Fibroblast of mammary gland (primary cell): ENCODE data around the gene PKD2.

ENCODE experiments used
- DNase-seq: peaks from one replicate; pipeline ENCODE4 v3.0.0-alpha.2; 2010; ENCODE audit warnings: low read depth
- H3K4me3 ChIP-seq: 2 replicates; pipeline ENCODE4 v1.5.1; 2011; ENCODE audit warnings: low read depth, mild to moderate bottlenecking, low read length, moderate library complexity; ENCODE audit not compliant: control insufficient read depth
- CTCF ChIP-seq: conservative IDR thresholded peaks from 2 replicates; pipeline ENCODE4 v1.5.1; 2011; ENCODE audit warnings: low read depth, low read length, inconsistent platforms; ENCODE audit not compliant: control insufficient read depth, insufficient read depth

The PKD2 gene

GRCh38 chr4:87970121-87970520, 37.3 kb upstream of the PKD2 start:
- no peak for TF ChIP-seq CTCF
- H3K4me3 ChIP-seq, result no peak overlapping the region
- DNase-seq, result no peak

DNA sequence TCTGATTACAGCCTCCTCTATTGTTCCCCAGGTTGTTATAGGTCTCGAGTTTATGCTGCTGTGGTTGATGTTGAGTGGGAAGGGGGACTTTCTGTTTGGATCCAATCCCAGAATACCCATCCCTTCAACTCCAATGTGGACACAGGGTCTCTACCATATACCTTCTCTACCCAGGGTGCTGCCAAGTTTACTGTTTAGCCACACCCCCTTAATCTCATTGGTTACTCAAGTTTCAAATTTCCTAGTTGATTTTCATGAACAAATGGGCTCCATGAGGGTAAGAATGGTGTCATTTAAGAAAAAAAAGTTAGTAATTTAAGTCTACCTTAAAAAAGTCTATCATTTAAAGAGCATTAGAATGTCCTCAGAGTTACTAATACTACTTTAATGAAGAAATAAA, 35.6 kb upstream of the PKD2 start:
- no peak for TF ChIP-seq CTCF
- no peak overlapping the region for H3K4me3 ChIP-seq
- no peak for DNase-seq

DNA sequence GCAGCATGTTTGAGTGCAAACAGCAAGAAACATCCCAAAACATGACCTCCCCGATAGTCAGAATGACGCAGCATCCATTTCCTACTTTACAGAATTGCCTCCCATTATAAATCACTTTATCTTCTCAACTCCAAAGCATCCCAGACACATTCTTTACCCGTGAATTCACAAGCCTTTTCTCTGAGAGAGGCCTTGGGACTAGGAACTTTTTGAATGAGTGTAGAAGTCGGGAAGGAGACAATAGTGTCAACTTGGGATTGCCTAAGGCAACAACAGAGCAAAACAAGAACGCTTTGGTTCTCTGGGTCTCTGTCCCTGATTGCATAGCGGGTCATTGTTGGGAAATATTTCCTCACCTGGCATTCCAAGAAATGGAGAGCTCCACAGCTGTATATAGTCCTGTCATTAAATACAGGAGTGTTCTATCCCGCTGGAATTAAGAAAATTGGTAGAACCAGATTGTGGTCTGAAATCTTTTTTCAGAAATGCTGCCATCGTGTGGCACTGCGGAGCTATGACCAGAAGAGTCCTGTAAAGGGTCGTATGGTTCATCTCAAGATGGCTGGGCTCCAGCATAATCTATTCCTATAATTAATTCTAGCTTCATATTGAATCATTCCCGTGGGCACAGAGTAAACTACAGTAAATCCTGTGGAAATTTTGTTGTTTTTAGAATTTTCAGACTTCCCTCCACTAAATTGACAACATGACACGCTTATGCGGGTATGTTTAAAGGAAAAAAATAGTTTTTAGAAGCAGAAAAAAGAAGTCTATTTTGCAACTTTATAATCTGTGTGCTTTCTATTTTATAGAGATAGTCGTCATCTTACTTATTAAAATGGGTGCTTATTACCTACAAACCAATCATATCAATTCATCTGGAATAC, 33.9 kb upstream of the PKD2 start:
- TF ChIP-seq CTCF, result peak; percentile 75
- DNase-seq, result peak; percentile 85
- no peak overlapping the region for H3K4me3 ChIP-seq

GRCh38 chr4:87974856-87975462, 32.5 kb upstream of the PKD2 start:
- no peak for DNase-seq
- TF ChIP-seq CTCF, result no peak
- no peak overlapping the region for H3K4me3 ChIP-seq

GRCh38 chr4:87975466-87975865, 32.0 kb upstream of the PKD2 start, which contains the start of gene SPP1:
Gene SPP1 (plus strand): TSS chr4:87975714. CDS start chr4:87976896, 1,182 bp downstream.
- DNase-seq, result peak; percentile 12
- TF ChIP-seq CTCF, result no peak
- no peak within 1 kb of the TSS for H3K4me3 ChIP-seq

DNA sequence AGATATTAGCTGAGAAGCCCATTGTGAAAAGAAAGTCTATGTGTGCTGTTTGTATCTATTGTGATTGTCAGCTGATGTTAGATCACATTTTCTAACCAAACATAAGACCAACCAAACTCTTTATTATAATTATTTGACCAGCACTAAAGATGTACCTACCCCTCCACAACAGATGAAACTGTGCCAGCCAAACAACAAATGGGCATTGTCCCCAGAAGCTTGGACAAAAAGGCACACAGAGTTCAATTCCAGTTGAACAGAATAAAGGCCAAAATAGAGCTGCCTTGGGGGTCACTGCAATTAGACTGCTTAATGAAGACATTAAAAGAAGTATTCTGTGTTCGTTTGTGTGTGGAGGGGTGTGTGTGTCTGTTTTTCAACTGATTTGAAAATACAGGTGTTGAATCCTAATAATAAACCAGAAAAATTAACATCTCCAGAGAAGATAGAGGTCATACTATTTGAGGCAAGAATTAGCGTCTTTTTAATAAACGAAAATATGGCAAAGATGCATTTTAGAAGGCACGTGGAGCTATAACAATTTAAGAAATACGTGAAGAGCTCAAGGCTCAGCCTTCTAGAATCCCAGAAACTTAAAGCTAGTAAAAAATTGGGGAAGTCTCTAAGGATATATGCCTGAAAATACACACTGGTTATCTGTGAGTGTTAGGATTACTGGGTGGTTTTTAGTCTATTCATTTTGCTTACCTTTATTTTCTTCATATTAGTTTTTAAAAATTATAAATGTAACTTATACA, 29.7 kb upstream of the PKD2 start:
- no peak for DNase-seq
- no peak overlapping the region for H3K4me3 ChIP-seq
- no peak for TF ChIP-seq CTCF
